Memory B cell (primary cell): ENCODE results near the gene TOPAZ1.

Experiments
- ATAC-seq: fragments of 150-1000 bp; cut with Tn5 transposase; 2 replicates; pipeline ENCODE4 v1.10.0; 2021; ENCODE audit warnings: low read depth, mild to moderate bottlenecking, moderate library complexity
- DNase-seq, 2 donors: peaks; one replicate each; pipeline ENCODE4 v3.0.0; 2022; ENCODE audit warnings: low spot score in 2 of 2
- H3K27ac Mint-ChIP-seq: one replicate; pipeline ENCODE4 v1.8.0; 2022; ENCODE audit warnings: mild to moderate bottlenecking, moderate library complexity, mixed read lengths
- H3K27me3 Mint-ChIP-seq: one replicate; pipeline ENCODE4 v1.8.0; 2022; ENCODE audit warnings: mixed read lengths
- H3K36me3 Mint-ChIP-seq: one replicate; pipeline ENCODE4 v1.8.0; 2022; ENCODE audit warnings: mild to moderate bottlenecking, mixed read lengths
- H3K4me1 Mint-ChIP-seq: one replicate; pipeline ENCODE4 v1.8.0; 2022; ENCODE audit warnings: mixed read lengths
- H3K4me3 Mint-ChIP-seq: one replicate; pipeline ENCODE4 v1.8.0; 2022; ENCODE audit warnings: mild to moderate bottlenecking, moderate library complexity, mixed read lengths
- H3K9me3 Mint-ChIP-seq: one replicate; pipeline ENCODE4 v1.8.0; 2022; ENCODE audit warnings: mixed read lengths

Gene TOPAZ1

GRCh38 chr3:44234648-44235268 lies 6.9 kb upstream of the TOPAZ1 start:
- Mint-ChIP-seq H3K36me3 (no peaks in the 10 kb centered on the region), H3K9me3 (no peaks in the 10 kb centered on the region)
- no peak for DNase-seq

GRCh38 chr3:44235604-44236484 lies 5.8 kb upstream of the TOPAZ1 start:
- Mint-ChIP-seq H3K9me3 (no peaks in the 10 kb centered on the region), H3K27me3 (peaks cover 1% of the 10 kb centered on the region), H3K36me3 (no peaks in the 10 kb centered on the region), H3K4me1 (no peaks in the 10 kb centered on the region), H3K4me3 (no peak overlapping the region), H3K27ac (no peak overlapping the region)
- ATAC-seq, result peak; percentile 72
- DNase-seq, result peak in 1 of 2 donors; percentile 45

More at GRCh38 chr3:44234648-44235268, 6.9 kb upstream of the TOPAZ1 start:
- H3K27me3 Mint-ChIP-seq, result peaks cover 1% of the 10 kb centered on the region
- no peaks in the 10 kb centered on the region for H3K4me1 Mint-ChIP-seq
- no peak overlapping the region for H3K27ac Mint-ChIP-seq
- H3K4me3 Mint-ChIP-seq, result no peak overlapping the region
- ATAC-seq, result no peak

GRCh38 chr3:44236485-44236908 lies 5.2 kb upstream of the TOPAZ1 start:
- Mint-ChIP-seq H3K4me1 (no peaks in the 10 kb centered on the region), H3K4me3 (no peak overlapping the region), H3K9me3 (peaks cover 3% of the 10 kb centered on the region), H3K36me3 (no peaks in the 10 kb centered on the region), H3K27ac (no peak overlapping the region), H3K27me3 (peaks cover 7% of the 10 kb centered on the region)
- DNase-seq, result no peak
- ATAC-seq, result no peak

GRCh38 chr3:44237161-44237560 lies 4.5 kb upstream of the TOPAZ1 start:
- ATAC-seq, result no peak
- Mint-ChIP-seq H3K4me3 (no peak overlapping the region), H3K27ac (no peak overlapping the region), H3K9me3 (peaks cover 3% of the 10 kb centered on the region), H3K4me1 (no peaks in the 10 kb centered on the region), H3K36me3 (no peaks in the 10 kb centered on the region), H3K27me3 (peaks cover 7% of the 10 kb centered on the region)
- DNase-seq, result no peak

GRCh38 chr3:44237665-44238064 lies 4.0 kb upstream of the TOPAZ1 start:
- Mint-ChIP-seq H3K4me1 (no peaks in the 10 kb centered on the region), H3K4me3 (no peak overlapping the region), H3K9me3 (peaks cover 3% of the 10 kb centered on the region), H3K27me3 (peaks cover 7% of the 10 kb centered on the region), H3K27ac (no peak overlapping the region), H3K36me3 (no peaks in the 10 kb centered on the region)
- DNase-seq, result no peak
- no peak for ATAC-seq

GRCh38 chr3:44238889-44239288 lies 2.8 kb upstream of the TOPAZ1 start:
- no peak for ATAC-seq
- Mint-ChIP-seq H3K27ac (no peak overlapping the region), H3K4me3 (no peak overlapping the region), H3K27me3 (peaks cover 8% of the 10 kb centered on the region), H3K4me1 (no peaks in the 10 kb centered on the region), H3K9me3 (peaks cover 3% of the 10 kb centered on the region), H3K36me3 (no peaks in the 10 kb centered on the region)
- no peak for DNase-seq

GRCh38 chr3:44240061-44240460 lies 1.6 kb upstream of the TOPAZ1 start:
- Mint-ChIP-seq H3K4me3 (no peak overlapping the region), H3K27me3 (peaks cover 8% of the 10 kb centered on the region), H3K4me1 (no peaks in the 10 kb centered on the region), H3K9me3 (peaks cover 3% of the 10 kb centered on the region), H3K27ac (no peak overlapping the region), H3K36me3 (no peaks in the 10 kb centered on the region)
- DNase-seq (no peak), ATAC-seq (no peak)

GRCh38 chr3:44242721-44243120 lies 1.0 kb downstream of the TOPAZ1 start:
- Mint-ChIP-seq H3K36me3 (no peaks in the 10 kb centered on the region), H3K4me1 (no peaks in the 10 kb centered on the region), H3K4me3 (no peak overlapping the region), H3K9me3 (peaks cover 3% of the 10 kb centered on the region), H3K27me3 (peaks cover 8% of the 10 kb centered on the region), H3K27ac (no peak overlapping the region)
- DNase-seq (no peak), ATAC-seq (no peak)

GRCh38 chr3:44248152-44248551 lies 6.5 kb downstream of the TOPAZ1 start:
- H3K36me3 Mint-ChIP-seq, result no peaks in the 10 kb centered on the region
- DNase-seq (no peak), ATAC-seq (no peak)
- H3K9me3 Mint-ChIP-seq, result peaks cover 6% of the 10 kb centered on the region
- no peak overlapping the region for H3K4me3 Mint-ChIP-seq
- no peaks in the 10 kb centered on the region for H3K4me1 Mint-ChIP-seq
- H3K27me3 Mint-ChIP-seq, result peaks cover 5% of the 10 kb centered on the region
- no peak overlapping the region for H3K27ac Mint-ChIP-seq

GRCh38 chr3:44252332-44252959 lies 10.8 kb downstream of the TOPAZ1 start:
- H3K4me3 Mint-ChIP-seq, result no peak overlapping the region
- no peak for DNase-seq
- no peak overlapping the region for H3K27ac Mint-ChIP-seq
- H3K36me3 Mint-ChIP-seq, result no peaks in the 10 kb centered on the region
- peaks cover 4% of the 10 kb centered on the region for H3K27me3 Mint-ChIP-seq
- no peaks in the 10 kb centered on the region for H3K4me1 Mint-ChIP-seq
- H3K9me3 Mint-ChIP-seq, result peaks cover 6% of the 10 kb centered on the region
- ATAC-seq, result no peak

GRCh38 chr3:44259404-44259803 lies 17.7 kb downstream of the TOPAZ1 start:
- DNase-seq, result no peak
- Mint-ChIP-seq H3K27ac (no peak overlapping the region), H3K27me3 (no peaks in the 10 kb centered on the region), H3K4me1 (no peaks in the 10 kb centered on the region), H3K4me3 (no peak overlapping the region), H3K36me3 (no peaks in the 10 kb centered on the region), H3K9me3 (no peaks in the 10 kb centered on the region)
- ATAC-seq, result no peak

- Mint-ChIP-seq H3K27me3 (no peaks in the 10 kb centered on the region), H3K27ac (no peak overlapping the region), H3K4me3 (no peak overlapping the region), H3K9me3 (no peaks in the 10 kb centered on the region), H3K36me3 (no peaks in the 10 kb centered on the region), H3K4me1 (peaks cover 3% of the 10 kb centered on the region)
- ATAC-seq (no peak), DNase-seq (no peak)
Measured at GRCh38 chr3:44264146-44264545, 22.5 kb downstream of the TOPAZ1 start.

GRCh38 chr3:44265815-44266214 lies 24.1 kb downstream of the TOPAZ1 start:
- no peaks in the 10 kb centered on the region for H3K9me3 Mint-ChIP-seq
- H3K36me3 Mint-ChIP-seq, result no peaks in the 10 kb centered on the region
- no peak for ATAC-seq
- peaks cover 3% of the 10 kb centered on the region for H3K4me1 Mint-ChIP-seq
- H3K27me3 Mint-ChIP-seq, result no peaks in the 10 kb centered on the region
- no peak overlapping the region for H3K27ac Mint-ChIP-seq
- no peak for DNase-seq
- no peak overlapping the region for H3K4me3 Mint-ChIP-seq

GRCh38 chr3:44272191-44272590 lies 30.5 kb downstream of the TOPAZ1 start:
- DNase-seq (no peak), ATAC-seq (no peak)
- H3K4me3 Mint-ChIP-seq, result no peak overlapping the region
- peaks cover 6% of the 10 kb centered on the region for H3K9me3 Mint-ChIP-seq
- H3K36me3 Mint-ChIP-seq, result no peaks in the 10 kb centered on the region
- H3K27ac Mint-ChIP-seq, result no peak overlapping the region
- H3K27me3 Mint-ChIP-seq, result peaks cover 5% of the 10 kb centered on the region
- H3K4me1 Mint-ChIP-seq, result no peaks in the 10 kb centered on the region
